OCI-LY7 (cell line): ENCODE measurements around the gene FYN. TPM values are rescaled to one million over a fixed set of nuclear protein-coding genes. Genes with fewer than 3 reads are reported as not detected.

ENCODE experiments used
- BruUV-seq: library from RNA; stranded (reverse); fragments of 400-500 nt; replicated peaks from 2 replicates; lab custom pipeline; 2021; lab: Mats Ljungman, UMichigan
- CTCF ChIA-PET: fragments of 300-600 bp; sonication (Branson Sonifier 250); formaldehyde crosslinking; loops from one replicate; lab custom pipeline; 2022; ENCODE audit warnings: antibody characterized with exemption; ENCODE audit not compliant: unreplicated experiment; lab: Charles Lee
- POLR2A ChIA-PET: fragments of 300-600 bp; sonication (Branson Sonifier 250); formaldehyde crosslinking; loops from one replicate; lab custom pipeline; 2022; ENCODE audit warnings: antibody characterized with exemption; lab: Charles Lee
- DNase-seq: peaks from one replicate; pipeline ENCODE4 v3.0.0-alpha.2; 2015; ENCODE audit warnings: low spot score
- H2AFZ ChIP-seq: fragments of 200-600 bp; sonication (generic), shearing (Covaris generic); 2 replicates; pipeline ENCODE4 v1.6.1; 2014; ENCODE audit warnings: mild to moderate bottlenecking, antibody characterized with exemption, low read length, moderate library complexity
- H3K27ac ChIP-seq: fragments of 200-600 bp; sonication (generic); 2 replicates; pipeline ENCODE4 v1.5.1; 2014; ENCODE audit warnings: mixed run types, low read depth, mild to moderate bottlenecking, moderate library complexity, low read length, inconsistent platforms; ENCODE audit not compliant: poor library complexity, severe bottlenecking
- H3K36me3 ChIP-seq: fragments of 200-600 bp; sonication (generic); 2 replicates; pipeline ENCODE4 v1.6.1; 2014; ENCODE audit warnings: mild to moderate bottlenecking, antibody characterized with exemption, low read length, moderate library complexity, mixed read lengths; ENCODE audit not compliant: insufficient read depth
- H3K4me1 ChIP-seq: fragments of 200-600 bp; sonication (generic); 2 replicates; pipeline ENCODE4 v1.5.1; 2014; ENCODE audit warnings: mild to moderate bottlenecking, low read length; ENCODE audit not compliant: insufficient read depth, poor library complexity, severe bottlenecking
- H3K4me2 ChIP-seq: fragments of 200-600 bp; sonication (generic); 2 replicates; pipeline ENCODE4 v1.6.1; 2014; ENCODE audit warnings: mild to moderate bottlenecking, low read length
- H3K4me3 ChIP-seq: fragments of 200-600 bp; sonication (generic); 2 replicates; pipeline ENCODE4 v1.5.1; 2014; ENCODE audit warnings: mild to moderate bottlenecking, low read depth, low read length; ENCODE audit not compliant: poor library complexity, severe bottlenecking
- H3K79me2 ChIP-seq: fragments of 200-600 bp; sonication (generic); 2 replicates; pipeline ENCODE4 v1.6.1; 2016; ENCODE audit warnings: low read depth, mild to moderate bottlenecking, low read length, moderate library complexity, mixed read lengths; ENCODE audit not compliant: insufficient read depth
- H3K9me2 ChIP-seq: fragments of 200-600 bp; sonication (generic); 2 replicates; pipeline ENCODE4 v1.6.1; 2016; ENCODE audit warnings: mild to moderate bottlenecking, low read length, mixed read lengths; ENCODE audit not compliant: insufficient read depth
- H3K9me3 ChIP-seq: fragments of 200-600 bp; sonication (generic); 2 replicates; pipeline ENCODE4 v1.6.1; 2014; ENCODE audit warnings: mild to moderate bottlenecking, mixed run types, low read length, mixed read lengths
- H4K20me1 ChIP-seq: fragments of 200-600 bp; sonication (generic); 2 replicates; pipeline ENCODE4 v1.6.1; 2014; ENCODE audit warnings: mild to moderate bottlenecking, antibody characterized with exemption, low read length, moderate library complexity, mixed read lengths; ENCODE audit not compliant: insufficient read depth
- CTCF ChIP-seq: fragments of 200-600 bp; sonication (generic); conservative IDR thresholded peaks from 2 replicates; pipeline ENCODE4 v1.5.1; 2014; ENCODE audit warnings: mild to moderate bottlenecking, antibody characterized with exemption, low read length, moderate library complexity, mixed read lengths
- EZH2phosphoT487 ChIP-seq: fragments of 200-600 bp; sonication (generic); IDR thresholded peaks from 2 replicates; pipeline ENCODE4 v1.6.1; 2018; ENCODE audit warnings: low read depth, borderline replicate concordance, mild to moderate bottlenecking, mixed run types, antibody characterized with exemption, low read length, moderate library complexity, mixed read lengths
- intact Hi-C: fragments of 100-400 bp; cut with micrococcal nuclease; formaldehyde crosslinking; loops from one replicate; pipeline ENCODE4 v1.10.0; 2022; ENCODE audit not compliant: unreplicated experiment
- total RNA-seq, 2 experiments: library from RNA; depleted of rRNA in 1 of 2; stranded (reverse); fragments of >200 nt in 1 of 2; shearing (Covaris generic) in 1 of 2; gene quantifications; 2 replicates each; pipeline ENCODE4 v1.2.3, GENCODE V29; 2014 to 2022

The FYN gene
- total RNA-seq, 2 experiments from 2014 or later, result 57.3 to 92.9 TPM

- Histone ChIP-seq H3K27ac (no peak overlapping the region), H3K36me3 (0 out of 2 replicates have a peak, but pooled peaks cover 3% of the 10 kb centered on the region), H3K4me3 (no peak overlapping the region), H3K9me2 (no peaks in the 10 kb centered on the region), H4K20me1 (no peaks in the 10 kb centered on the region), H3K4me1 (peaks cover 17% of the 10 kb centered on the region), H3K9me3 (no peaks in the 10 kb centered on the region), H3K79me2 (no peaks in the 10 kb centered on the region), H3K4me2 (no peak overlapping the region), H2AFZ (no peak overlapping the region)
- ChIA-PET POLR2A (interaction anchor here (1.6 kb wide), 1 partner anchor 40 kb away, joined by 4 read pairs; no protein-coding TSS in a partner anchor), CTCF (no interaction called here)
- BruUV-seq, result no TSS peak
- intact Hi-C loops, result no loop called here
- no peak for DNase-seq
- TF ChIP-seq CTCF, result no peak
- no peak for TF ChIP-seq EZH2phosphoT487
Observed at GRCh38 chr6:111809766-111810165, 63.5 kb downstream of the FYN start.

GRCh38 chr6:111809264-111809663 lies 64.0 kb downstream of the FYN start:
- TF ChIP-seq CTCF (no peak), EZH2phosphoT487 (no peak)
- H3K9me2 ChIP-seq, result no peaks in the 10 kb centered on the region
- H3K9me3 ChIP-seq, result no peaks in the 10 kb centered on the region
- H3K4me1 ChIP-seq, result peaks cover 17% of the 10 kb centered on the region
- no peak for DNase-seq
- intact Hi-C loops, result no loop called here
- H3K27ac ChIP-seq, result no peak overlapping the region
- H3K36me3 ChIP-seq, result 0 out of 2 replicates have a peak, but pooled peaks cover 3% of the 10 kb centered on the region
- H3K79me2 ChIP-seq, result no peaks in the 10 kb centered on the region
- no peak overlapping the region for H3K4me3 ChIP-seq
- ChIA-PET CTCF (interaction anchor here (1.0 kb wide), 1 partner anchor 18 kb away, joined by 3 read pairs; no protein-coding TSS in a partner anchor), POLR2A (interaction anchor here (1.6 kb wide), 1 partner anchor 39 kb away, joined by 4 read pairs; no protein-coding TSS in a partner anchor)
- H3K4me2 ChIP-seq, result no peak overlapping the region
- no TSS peak for BruUV-seq
- H2AFZ ChIP-seq, result no peak overlapping the region
- no peaks in the 10 kb centered on the region for H4K20me1 ChIP-seq

GRCh38 chr6:111808493-111808892 lies 64.8 kb downstream of the FYN start:
- H4K20me1 ChIP-seq, result no peaks in the 10 kb centered on the region
- CTCF ChIA-PET, result interaction anchor here (1.0 kb wide), 1 partner anchor 18 kb away, joined by 3 read pairs; no protein-coding TSS in a partner anchor

More at GRCh38 chr6:111808493-111808892, 64.8 kb downstream of the FYN start:
- Histone ChIP-seq H3K79me2 (no peaks in the 10 kb centered on the region), H3K4me3 (no peak overlapping the region), H3K4me2 (no peak overlapping the region), H3K27ac (no peak overlapping the region), H2AFZ (no peak overlapping the region), H3K4me1 (peaks cover 17% of the 10 kb centered on the region), H3K36me3 (no peaks in the 10 kb centered on the region), H3K9me3 (no peaks in the 10 kb centered on the region), H3K9me2 (no peaks in the 10 kb centered on the region)
- POLR2A ChIA-PET, result interaction anchor here (1.6 kb wide), 1 partner anchor 38 kb away, joined by 4 read pairs; no protein-coding TSS in a partner anchor
- TF ChIP-seq EZH2phosphoT487 (no peak), CTCF (no peak)
- no peak for DNase-seq
- intact Hi-C loops, result no loop called here
- BruUV-seq, result no TSS peak
